ENCODE data around the gene SPATS2. TPM values are rescaled to one million over a fixed set of nuclear protein-coding genes. Genes with fewer than 3 reads are reported as not detected.
"Not testable (repeated sequence)": the region's sequence is repeated elsewhere in the genome, so short reads cannot be mapped to it uniquely, and the experiment has no call there.

The SPATS2 gene
- total and polyA plus RNA-seq, 9 donors: 9.1 to 28.2 (median 15.2) TPM

GRCh38 chr12:49507139-49507538 is 139.9 kb downstream of the SPATS2 start:
- no peaks in the 10 kb centered on the region for H3K4me1 ChIP-seq (ENCODE audit: insufficient read depth)
- intact Hi-C loops (cut with DNase I): no loop called here
- TF ChIP-seq EP300 (IDR thresholded peaks at IDR 0.05): no peak
- TF ChIP-seq CTCF (IDR thresholded peaks at IDR 0.05): no peak
- DNase-seq: no peak
- H3K4me3 ChIP-seq: no peak overlapping the region
- H3K27me3 ChIP-seq: no peaks in the 10 kb centered on the region
- H3K36me3 ChIP-seq: no peaks in the 10 kb centered on the region
- WGBS, 3 donors: 62 to 68% (median 65%) methylated on average over 4 of the region's 4 CpGs
- H3K9me3 ChIP-seq: no peaks in the 10 kb centered on the region
- no peak overlapping the region for H3K27ac ChIP-seq

GRCh38 chr12:49509681-49510080 is 142.4 kb downstream of the SPATS2 start:
- not testable (repeated sequence) for H3K27ac ChIP-seq; H3K36me3 ChIP-seq; H3K4me1 ChIP-seq (ENCODE audit: insufficient read depth); DNase-seq; H3K9me3 ChIP-seq; H3K4me3 ChIP-seq; H3K27me3 ChIP-seq
- 95 to 96% (median 95%) methylated on average over 8 of the region's 8 CpGs for WGBS, 3 donors
- intact Hi-C loops (cut with DNase I): loop anchor here in 3 of 4 donors (5.0 to 10.0 kb wide), 3 partner anchors 147 to 215 kb away; partner anchors contain the start of genes PRPH (in 2 of the 3) and DNAJC22 (in 1 of the 3)

- Histone ChIP-seq H3K4me1 (ENCODE audit: insufficient read depth) (no peaks in the 10 kb centered on the region), H3K27ac (no peak overlapping the region), H3K9me3 (no peaks in the 10 kb centered on the region), H3K4me3 (no peak overlapping the region), H3K36me3 (no peaks in the 10 kb centered on the region), H3K27me3 (no peaks in the 10 kb centered on the region)
- TF ChIP-seq POLR2A (IDR thresholded peaks at IDR 0.05) (no peak), CTCF (IDR thresholded peaks at IDR 0.05) (no peak), EP300 (IDR thresholded peaks at IDR 0.05) (no peak)
- intact Hi-C loops (cut with DNase I): loop anchor here in 3 of 4 donors (5.0 to 10.0 kb wide), 3 partner anchors 149 to 217 kb away; partner anchors contain the start of genes PRPH (in 2 of the 3) and DNAJC22 (in 1 of the 3)
- DNase-seq: no peak
Measured at GRCh38 chr12:49511410-49511809, 144.1 kb downstream of the SPATS2 start.

GRCh38 chr12:49512546-49512945 is 145.3 kb downstream of the SPATS2 start:
- no peak overlapping the region for H3K4me3 ChIP-seq
- DNase-seq: no peak
- H3K27ac ChIP-seq: no peak overlapping the region
- no peaks in the 10 kb centered on the region for H3K27me3 ChIP-seq
- WGBS, 3 donors: 82 to 89% (median 88%) methylated on average over 1 of the region's 1 CpG
- H3K4me1 ChIP-seq (ENCODE audit: insufficient read depth): no peaks in the 10 kb centered on the region
- TF ChIP-seq POLR2A (IDR thresholded peaks at IDR 0.05): no peak
- no peak for TF ChIP-seq EP300 (IDR thresholded peaks at IDR 0.05)
- no peak for TF ChIP-seq CTCF (IDR thresholded peaks at IDR 0.05)
- intact Hi-C loops (cut with DNase I): loop anchor here in 3 of 4 donors (5.0 to 10.0 kb wide), 3 partner anchors 150 to 218 kb away; partner anchors contain the start of genes PRPH (in 2 of the 3) and DNAJC22 (in 1 of the 3)
- H3K9me3 ChIP-seq: no peaks in the 10 kb centered on the region
- no peaks in the 10 kb centered on the region for H3K36me3 ChIP-seq

- no peak overlapping the region for H3K27ac ChIP-seq
- no peaks in the 10 kb centered on the region for H3K9me3 ChIP-seq
- H3K4me1 ChIP-seq (ENCODE audit: insufficient read depth): no peaks in the 10 kb centered on the region
- 70 to 84% (median 76%) methylated on average over 5 of the region's 5 CpGs for WGBS, 3 donors
- TF ChIP-seq POLR2A (IDR thresholded peaks at IDR 0.05): no peak
- TF ChIP-seq CTCF (IDR thresholded peaks at IDR 0.05): no peak
- no peak for TF ChIP-seq EP300 (IDR thresholded peaks at IDR 0.05)
- DNase-seq: no peak
- H3K4me3 ChIP-seq: no peak overlapping the region
- intact Hi-C loops (cut with DNase I): loop anchor here (5.0 to 10.0 kb wide), 4 partner anchors 153 to 220 kb away; partner anchors contain the start of genes DNAJC22 (in 2 of the 4) and PRPH (in 2 of the 4)
- H3K36me3 ChIP-seq: no peaks in the 10 kb centered on the region
- H3K27me3 ChIP-seq: no peaks in the 10 kb centered on the region
Measured at GRCh38 chr12:49515266-49515665, 148.0 kb downstream of the SPATS2 start.

Measured in ovary (tissue), 9 donors.